GM11168 (cell line): ENCODE data around the gene FNDC3A.
"Not testable (repeated sequence)": the region's sequence is repeated elsewhere in the genome, so short reads cannot be mapped to it uniquely, and the experiment has no call there.

Experiments used
- in situ Hi-C: fragments of 300-500 bp; cut with MboI; formaldehyde crosslinking; loops from one replicate; pipeline ENCODE4 v1.12.0; 2022; ENCODE audit warnings: low sequenced_read_pairs; ENCODE audit not compliant: unreplicated experiment

The FNDC3A gene

DNA sequence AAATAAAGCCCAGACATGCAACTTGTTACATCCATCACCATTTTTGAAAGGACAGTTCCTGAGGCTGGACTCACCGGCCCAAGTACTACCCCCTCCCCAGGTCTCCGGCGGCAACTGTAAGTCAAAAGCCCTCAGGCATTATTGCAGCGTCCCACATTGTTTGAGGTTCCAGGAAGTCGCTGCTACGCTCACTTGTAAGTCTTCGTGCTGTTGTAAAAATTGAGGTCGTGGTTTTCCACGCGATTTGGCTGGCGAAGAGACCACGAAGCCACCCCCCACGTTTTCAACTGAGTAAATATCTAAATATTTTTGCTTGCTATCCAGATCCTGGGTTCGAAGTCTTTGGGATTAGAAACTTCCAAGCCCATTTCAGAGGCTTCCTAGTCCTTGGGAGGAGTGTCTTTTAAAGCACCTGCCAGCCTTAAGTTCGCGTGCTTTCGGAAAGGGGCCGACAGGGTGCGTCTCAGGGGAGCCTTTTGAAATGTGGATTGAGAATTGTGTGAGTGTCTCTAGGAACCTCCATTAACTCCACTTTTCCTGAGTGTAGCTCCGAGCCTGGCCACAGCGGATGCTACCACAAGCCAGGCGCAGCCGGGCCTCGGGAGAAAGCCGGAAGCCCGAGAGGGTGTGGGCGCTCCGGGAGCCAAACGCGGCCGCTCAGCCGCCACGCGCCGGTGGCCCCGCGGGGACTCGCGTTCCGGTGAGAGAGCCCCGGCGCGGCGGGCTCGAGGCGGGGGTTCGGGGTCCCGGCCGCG is 434 bp upstream of the FNDC3A start:
- in situ Hi-C loops = no loop called here

GRCh38 chr13:48976576-48977285 is 1.0 kb downstream of the FNDC3A start:
- in situ Hi-C loops = no loop called here

DNA sequence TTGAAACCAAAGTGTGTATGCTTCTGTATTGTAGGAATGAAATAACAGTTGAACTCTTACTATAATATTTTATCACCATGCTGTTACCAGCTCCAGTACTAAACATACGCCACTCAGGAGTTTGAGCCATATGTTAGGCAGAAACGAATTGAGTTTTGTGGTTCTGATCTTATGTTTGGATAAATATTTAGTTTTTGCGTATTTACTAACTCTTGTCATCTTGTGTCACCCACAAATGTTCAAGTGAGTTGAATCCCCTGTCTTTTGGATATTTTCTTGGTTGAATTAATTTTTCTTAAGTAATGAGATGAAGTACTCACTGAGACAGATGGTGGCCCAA is 1.5 kb downstream of the FNDC3A start:
- in situ Hi-C loops = no loop called here

GRCh38 chr13:48977973-48978372 is 2.3 kb downstream of the FNDC3A start:
- in situ Hi-C loops = no loop called here

- in situ Hi-C loops = no loop called here
Observed at GRCh38 chr13:48978942-48979601, 3.4 kb downstream of the FNDC3A start.

DNA sequence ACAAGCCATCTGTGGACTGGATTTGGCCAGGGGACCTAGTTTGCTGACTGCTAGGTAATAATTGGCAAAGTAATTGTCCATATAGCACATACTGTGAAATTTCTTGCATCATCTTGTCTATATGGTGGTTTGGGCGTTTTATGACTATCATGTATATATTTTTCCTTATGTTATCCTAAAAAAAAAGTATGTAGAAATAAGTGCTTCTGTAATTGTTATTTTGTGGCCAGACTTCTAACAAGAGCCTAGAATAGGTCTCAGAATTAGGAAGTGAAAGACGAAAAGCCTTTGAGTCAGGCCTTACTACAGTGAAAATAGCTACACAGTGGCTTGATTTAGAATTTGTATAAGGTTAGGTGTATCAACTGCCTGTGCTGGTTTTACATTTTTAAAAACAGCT is 4.2 kb downstream of the FNDC3A start:
- in situ Hi-C loops = no loop called here

- in situ Hi-C loops = no loop called here
Observed at GRCh38 chr13:48983331-48983730, 7.6 kb downstream of the FNDC3A start.

DNA sequence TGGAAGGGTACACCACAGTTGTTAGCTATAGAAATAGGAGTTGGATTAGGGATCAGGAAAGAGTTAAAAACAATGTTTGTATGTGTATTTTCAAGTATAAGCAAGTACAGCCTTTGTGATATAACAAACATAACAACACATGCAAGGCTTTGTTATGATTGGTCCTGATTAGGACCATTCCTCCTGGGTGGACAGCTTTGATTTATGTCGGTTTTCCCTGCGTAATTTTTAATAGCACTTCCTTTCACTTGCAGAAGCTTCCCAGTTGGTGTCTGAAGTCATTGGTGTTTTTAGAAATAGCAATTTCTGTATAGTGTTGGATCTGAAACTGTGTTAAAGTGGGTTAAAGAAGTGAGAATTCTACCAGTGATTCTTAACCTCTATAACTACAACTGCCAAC is 10.0 kb downstream of the FNDC3A start:
- in situ Hi-C loops = no loop called here

DNA sequence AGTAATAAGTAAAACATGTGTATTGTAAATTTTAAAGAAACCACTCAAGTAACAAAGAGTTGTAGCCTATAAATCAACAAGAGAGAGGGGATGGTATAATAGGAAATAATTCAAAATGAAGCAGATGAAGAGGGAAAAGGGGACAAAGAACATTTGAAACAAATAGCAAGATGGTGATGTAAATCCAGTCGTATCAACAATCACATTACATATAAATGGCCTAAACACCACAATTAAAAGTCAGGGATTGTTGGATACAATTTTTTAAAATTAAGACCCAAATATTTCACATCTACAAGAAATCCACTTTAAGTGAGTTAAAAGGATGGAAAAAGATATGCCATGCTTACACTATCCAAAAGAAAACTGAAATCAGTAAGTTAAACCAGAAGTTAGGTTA is 15.2 kb downstream of the FNDC3A start:
- in situ Hi-C loops = no loop called here

- in situ Hi-C loops = no loop called here
Observed at GRCh38 chr13:48993150-48993549, 17.4 kb downstream of the FNDC3A start.

DNA sequence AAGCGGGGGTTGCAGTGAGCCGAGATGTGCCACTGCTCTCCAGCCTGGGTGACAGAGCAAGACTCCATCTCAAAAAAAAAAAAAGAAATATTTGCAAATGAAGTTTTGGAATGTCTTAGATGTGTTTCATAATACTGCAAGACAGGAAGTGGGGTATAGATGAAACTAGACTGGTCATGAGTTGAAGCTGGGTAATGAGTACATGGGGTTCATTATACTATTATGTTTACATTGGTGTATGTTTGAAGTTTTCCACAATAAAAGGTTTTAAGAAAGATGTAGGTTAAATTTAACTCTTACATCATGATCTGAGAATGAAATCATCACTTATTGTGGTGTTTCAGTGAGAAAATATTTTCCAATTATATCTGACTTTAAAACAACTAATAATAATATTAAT is 19.0 kb downstream of the FNDC3A start:
- in situ Hi-C loops = no loop called here

GRCh38 chr13:48998641-48999292 is 23.1 kb downstream of the FNDC3A start:
- in situ Hi-C loops = no loop called here

GRCh38 chr13:49000247-49000646 is 24.5 kb downstream of the FNDC3A start:
- in situ Hi-C loops = no loop called here

- in situ Hi-C loops = not testable (repeated sequence)
Observed at GRCh38 chr13:49018986-49019635, 43.4 kb downstream of the FNDC3A start.

DNA sequence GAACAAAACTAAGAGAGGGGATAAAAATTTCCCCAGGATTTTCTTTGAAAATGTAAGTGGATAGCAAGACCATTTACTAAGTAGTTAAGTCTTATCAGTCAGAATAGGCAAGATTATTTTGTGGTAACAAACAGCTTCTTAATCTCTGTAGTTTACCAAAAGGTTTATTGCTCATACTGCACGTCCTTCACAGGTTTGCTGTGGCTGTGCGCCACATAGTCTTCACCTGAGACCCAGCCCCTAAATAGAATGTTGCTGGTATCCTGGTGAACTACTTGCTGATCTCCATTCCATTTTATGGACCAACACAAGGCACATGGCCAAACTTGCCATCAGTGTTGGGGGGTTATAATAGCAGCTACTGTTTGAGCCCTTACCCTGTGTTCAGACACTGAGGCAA is 44.6 kb downstream of the FNDC3A start:
- in situ Hi-C loops = no loop called here

DNA sequence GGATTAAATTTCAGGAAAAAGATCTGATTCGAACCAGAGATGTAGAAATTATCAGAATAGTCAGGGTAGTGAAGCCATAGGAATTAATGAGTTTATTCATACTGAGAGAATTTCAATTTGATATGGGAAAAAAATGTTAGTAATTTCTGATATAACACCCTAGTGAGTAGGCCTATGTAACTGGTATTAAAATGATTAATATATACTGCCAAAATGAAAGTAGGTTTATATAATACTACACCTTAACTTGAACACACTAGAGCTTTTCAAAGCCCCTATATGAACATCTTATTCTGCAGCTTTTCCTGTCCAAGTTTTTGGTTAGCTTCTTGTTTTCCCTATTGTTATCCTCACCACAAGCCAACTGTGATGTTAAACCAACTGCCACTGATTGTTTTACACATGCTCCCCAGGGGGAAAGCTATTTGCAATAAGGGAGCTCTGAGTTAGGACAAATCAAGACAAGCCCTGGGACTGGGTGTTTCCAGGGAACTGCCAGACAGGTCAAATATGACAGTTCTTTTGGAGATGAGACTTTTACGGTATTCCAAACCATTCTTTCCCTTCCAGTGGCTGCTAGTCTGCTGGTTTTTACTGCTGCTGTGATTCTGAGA is 45.3 kb downstream of the FNDC3A start:
- in situ Hi-C loops = no loop called here

DNA sequence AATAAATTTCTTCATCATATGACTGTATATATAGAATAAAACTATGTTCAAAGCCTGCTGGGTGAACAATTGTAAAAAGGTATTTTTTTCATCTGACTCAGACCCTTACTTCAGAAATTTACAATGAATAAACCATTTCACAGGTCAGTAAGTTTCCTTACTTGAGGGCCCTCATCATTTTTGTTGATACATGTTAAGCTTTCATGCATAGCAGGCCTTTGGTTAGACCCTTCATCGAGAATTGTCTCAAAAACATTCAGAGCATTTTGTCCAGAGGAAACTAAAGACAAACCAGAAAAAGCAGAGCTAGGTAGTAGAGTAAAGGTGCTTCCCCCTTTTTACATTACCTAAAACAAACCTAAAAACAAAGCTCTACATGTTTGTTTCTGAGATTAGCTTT is 46.2 kb downstream of the FNDC3A start:
- in situ Hi-C loops = no loop called here

GRCh38 chr13:49022472-49023144 is 46.9 kb downstream of the FNDC3A start:
- in situ Hi-C loops = no loop called here

DNA sequence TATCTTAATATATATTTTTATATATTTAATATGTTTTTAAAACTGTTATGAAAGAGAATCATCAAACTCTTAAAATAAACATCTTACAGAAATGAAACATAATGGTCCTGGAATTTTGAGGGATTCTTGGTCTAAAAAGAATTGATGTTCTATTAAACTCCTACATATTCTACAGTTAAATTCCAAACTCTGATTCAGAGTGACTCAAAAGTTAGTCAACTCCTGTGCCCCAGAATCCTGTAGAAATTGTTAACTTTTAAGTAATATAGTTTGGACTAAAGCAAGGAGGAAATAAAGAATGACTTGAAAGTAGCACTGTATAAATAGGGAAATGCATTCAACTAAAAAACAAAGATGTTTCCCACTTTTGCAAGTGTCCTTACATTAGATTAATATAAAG is 47.7 kb downstream of the FNDC3A start:
- in situ Hi-C loops = no loop called here

DNA sequence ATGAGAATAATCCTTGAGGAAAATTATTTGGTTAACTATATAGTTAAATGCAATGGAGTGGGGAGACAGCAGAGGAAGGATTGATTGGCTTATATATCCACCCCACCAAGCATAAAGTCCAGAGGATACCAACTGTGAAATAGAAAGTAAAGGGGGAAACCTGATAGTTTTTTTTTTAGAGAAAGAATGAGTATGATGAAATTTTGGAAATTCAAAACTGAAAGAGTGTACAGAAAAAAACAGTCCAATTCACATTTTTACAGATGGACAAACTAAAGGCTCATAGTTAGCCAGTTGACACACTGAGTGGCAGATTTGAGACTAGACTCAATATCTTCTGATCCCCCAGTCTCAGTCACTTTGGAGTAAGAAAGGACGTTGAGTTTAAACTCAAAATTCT is 51.1 kb downstream of the FNDC3A start:
- in situ Hi-C loops = no loop called here
